Cardiac muscle cell (in vitro differentiated cells and primary cell): ENCODE measurements around the gene PHLDB3. TPM values are rescaled to one million over a fixed set of nuclear protein-coding genes. Genes with fewer than 3 reads are reported as not detected.
"Not testable (repeated sequence)": the region's sequence is repeated elsewhere in the genome, so short reads cannot be mapped to it uniquely, and the experiment has no call there.

Source experiments
- DNase-seq, 2 donors: peaks; one replicate each; pipeline versions ENCODE4 v3.0.0 to v3.0.0-alpha.2; 2010 to 2017; ENCODE audit warnings: low read depth in 1 of 2, low spot score in 1 of 2
- H3K27ac ChIP-seq: fragments of 200-600 bp; sonication (generic); 2 replicates; pipeline ENCODE4 v1.5.1; 2016
- H3K27me3 ChIP-seq: fragments of 200-600 bp; sonication (generic); 2 replicates; pipeline ENCODE4 v1.6.0; 2016; ENCODE audit warnings: control low read depth
- H3K36me3 ChIP-seq: fragments of 200-600 bp; sonication (generic); 2 replicates; pipeline ENCODE4 v1.5.1; 2016; ENCODE audit warnings: control low read depth
- H3K4me1 ChIP-seq: fragments of 200-600 bp; sonication (generic); 2 replicates; pipeline ENCODE4 v1.8.1; 2017; ENCODE audit warnings: low read depth, mild to moderate bottlenecking, mixed run types
- H3K4me3 ChIP-seq: fragments of 200-600 bp; sonication (generic); 2 replicates; pipeline ENCODE4 v1.5.1; 2016; ENCODE audit warnings: mild to moderate bottlenecking
- H3K9me3 ChIP-seq: fragments of 200-600 bp; sonication (generic); 2 replicates; pipeline ENCODE4 v1.5.1; 2017; ENCODE audit warnings: low read depth, mild to moderate bottlenecking, control low read depth
- CTCF ChIP-seq: IDR thresholded peaks from 2 replicates; pipeline ENCODE4 v1.5.1; 2012; ENCODE audit warnings: low read depth, mild to moderate bottlenecking, low read length
- polyA plus RNA-seq: library from polyadenylated mRNA; unstranded; fragments of >200 nt; fragmentation: Nextera tagmentation; extraction: Ambion mirVana; gene quantifications from 2 replicates; pipeline ENCODE4 v1.2.1, GENCODE V29; 2016
- total RNA-seq: library from RNA; depleted of rRNA; stranded (reverse); fragments of >200 nt; gene quantifications from 2 replicates; pipeline ENCODE4 v1.2.3, GENCODE V29; 2016

Gene PHLDB3
- total and polyA plus RNA-seq, 2 experiments from 2014 or later, result 11.2 to 45.9 TPM

DNA sequence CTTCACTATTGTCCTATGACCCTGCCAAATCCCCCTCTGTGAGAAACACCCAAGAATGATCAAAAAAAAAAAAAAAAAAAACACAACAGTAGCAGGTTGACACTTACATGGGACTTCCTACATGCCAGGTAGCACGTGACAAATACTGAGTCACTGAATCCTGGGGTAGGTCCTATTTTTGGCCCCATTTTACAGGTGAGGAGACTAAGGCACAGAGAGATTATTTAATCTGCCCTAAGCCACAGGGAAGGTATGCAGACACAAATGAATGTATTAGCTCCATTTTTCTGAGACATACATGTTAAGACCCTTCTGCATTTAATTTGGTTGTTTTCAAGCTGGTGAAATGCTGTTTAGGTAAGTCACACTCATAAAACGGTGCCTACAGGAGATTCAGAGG is 44.2 kb upstream of the PHLDB3 start:
- H3K27ac ChIP-seq, result no peak overlapping the region
- no peaks in the 10 kb centered on the region for H3K9me3 ChIP-seq
- peaks cover 42% of the 10 kb centered on the region for H3K36me3 ChIP-seq
- no peak overlapping the region for H3K4me3 ChIP-seq
- no peaks in the 10 kb centered on the region for H3K27me3 ChIP-seq
- no peak for TF ChIP-seq CTCF
- no peaks in the 10 kb centered on the region for H3K4me1 ChIP-seq
- DNase-seq, result no peak

DNA sequence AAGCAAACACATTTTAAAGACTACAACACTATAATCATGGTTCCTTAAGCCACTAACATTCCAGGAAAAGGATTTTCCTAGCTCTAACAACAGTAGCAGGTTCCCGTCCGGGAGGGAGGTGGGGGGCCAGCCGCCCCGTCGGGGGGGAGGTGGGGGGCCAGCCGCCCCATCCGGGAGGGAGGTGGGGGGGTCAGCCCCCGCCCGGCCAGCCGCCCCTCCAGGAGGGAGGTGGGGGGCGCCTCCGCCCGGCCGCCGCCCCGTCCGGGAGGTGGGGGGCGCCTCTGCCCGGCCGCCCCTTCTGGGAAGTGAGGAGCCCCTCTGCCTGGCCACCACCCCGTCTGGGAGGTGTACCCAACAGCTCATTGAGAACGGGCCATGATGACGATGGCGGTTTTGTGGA is 43.4 kb upstream of the PHLDB3 start:
- not testable (repeated sequence) for H3K27me3 ChIP-seq, H3K9me3 ChIP-seq, H3K4me3 ChIP-seq, DNase-seq, H3K4me1 ChIP-seq, H3K27ac ChIP-seq
- peaks cover 44% of the 10 kb centered on the region for H3K36me3 ChIP-seq

GRCh38 chr19:43546581-43546980 is 42.0 kb upstream of the PHLDB3 start:
- Histone ChIP-seq H3K4me1 (no peaks in the 10 kb centered on the region), H3K4me3 (no peak overlapping the region), H3K27ac (no peak overlapping the region), H3K27me3 (no peaks in the 10 kb centered on the region), H3K9me3 (no peaks in the 10 kb centered on the region), H3K36me3 (peaks cover 45% of the 10 kb centered on the region)
- no peak for TF ChIP-seq CTCF
- DNase-seq, result no peak

DNA sequence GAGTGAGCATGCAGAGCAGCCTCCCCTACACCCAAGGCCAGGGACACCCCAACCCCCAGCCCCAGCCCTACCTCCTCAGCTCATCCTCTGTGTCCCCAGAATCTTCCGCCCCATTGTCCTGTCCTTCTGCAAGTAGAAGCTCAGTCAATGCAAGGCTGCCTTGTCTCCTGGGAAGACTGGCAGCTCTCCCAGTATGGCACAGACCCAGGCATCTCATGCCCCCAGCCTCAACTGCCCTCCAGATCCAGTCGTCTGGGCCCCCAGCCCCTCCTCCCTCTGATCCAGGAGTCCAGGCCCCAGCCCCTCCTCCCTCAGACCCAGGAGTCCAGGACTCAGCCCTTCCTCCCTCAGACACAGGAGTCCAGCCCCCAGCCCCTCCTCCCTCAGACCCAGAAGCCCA is 41.4 kb upstream of the PHLDB3 start:
- TF ChIP-seq CTCF, result no peak
- no peaks in the 10 kb centered on the region for H3K4me1 ChIP-seq
- H3K9me3 ChIP-seq, result no peaks in the 10 kb centered on the region
- no peak for DNase-seq
- no peaks in the 10 kb centered on the region for H3K27me3 ChIP-seq
- H3K36me3 ChIP-seq, result peaks cover 43% of the 10 kb centered on the region
- no peak overlapping the region for H3K4me3 ChIP-seq
- H3K27ac ChIP-seq, result no peak overlapping the region

DNA sequence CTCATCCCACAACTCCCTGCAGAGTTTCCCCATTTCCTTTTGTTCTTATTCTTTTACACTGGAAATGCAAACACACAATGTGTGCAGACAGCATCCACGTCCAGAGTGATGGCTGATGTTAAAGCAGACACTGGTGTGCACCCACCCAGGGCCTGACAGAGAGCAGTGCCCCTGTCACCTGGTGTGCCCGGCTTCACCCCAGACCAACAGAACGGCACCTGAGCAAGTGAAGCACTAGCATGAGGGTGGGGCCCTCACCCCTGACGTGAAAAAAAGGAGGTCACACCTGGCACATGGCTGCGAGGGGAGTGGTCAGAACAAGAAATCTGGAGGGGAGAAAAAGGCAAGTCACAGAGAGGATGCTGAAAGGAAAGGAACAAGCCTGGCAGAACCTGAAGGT is 40.7 kb upstream of the PHLDB3 start:
- Histone ChIP-seq H3K36me3 (peaks cover 38% of the 10 kb centered on the region), H3K27ac (no peak overlapping the region), H3K27me3 (no peaks in the 10 kb centered on the region), H3K9me3 (no peaks in the 10 kb centered on the region), H3K4me3 (no peak overlapping the region), H3K4me1 (no peaks in the 10 kb centered on the region)
- no peak for DNase-seq
- no peak for TF ChIP-seq CTCF

- no peaks in the 10 kb centered on the region for H3K9me3 ChIP-seq
Observed at GRCh38 chr19:43544077-43544476, 39.5 kb upstream of the PHLDB3 start.

More at GRCh38 chr19:43544077-43544476, 39.5 kb upstream of the PHLDB3 start:
- H3K36me3 ChIP-seq, result peaks cover 33% of the 10 kb centered on the region
- DNase-seq, result no peak
- H3K27me3 ChIP-seq, result no peaks in the 10 kb centered on the region
- no peaks in the 10 kb centered on the region for H3K4me1 ChIP-seq
- H3K4me3 ChIP-seq, result no peak overlapping the region
- no peak for TF ChIP-seq CTCF
- H3K27ac ChIP-seq, result no peak overlapping the region
